Gastrocnemius medialis (tissue), 4 donors: ENCODE measurements around the gene LEMD1. TPM values are rescaled to one million over a fixed set of nuclear protein-coding genes. Genes with fewer than 3 reads are reported as not detected.

Source experiments
- ATAC-seq, 2 donors: fragments of 150-250 bp; one replicate each; pipeline ENCODE4 v1.9.1; 2016
- DNase-seq, 2 donors: peaks; one replicate each; pipeline ENCODE4 v3.0.0-alpha.2; 2019
- H3K27ac ChIP-seq, 4 donors: fragments of 200-600 bp; sonication (generic); 1 replicate in 1 of 4; 2 replicates in 3 of 4; pipeline ENCODE4 v1.5.1; 2016 to 2018; ENCODE audit warnings: mild to moderate bottlenecking in 2 of 4, moderate library complexity in 1 of 4
- H3K27me3 ChIP-seq, 3 donors: fragments of 200-600 bp; sonication (generic) in 2 of 3; 1 replicate in 1 of 3; 2 replicates in 2 of 3; pipeline versions ENCODE4 v1.5.1 to v1.6.0; 2016 to 2019; ENCODE audit warnings: mild to moderate bottlenecking in 1 of 3, moderate library complexity in 1 of 3
- H3K36me3 ChIP-seq, 2 donors: fragments of 200-600 bp; sonication (generic) in 1 of 2; one replicate each; pipeline ENCODE4 v1.5.1; 2017 to 2018
- H3K4me1 ChIP-seq, 2 donors: fragments of 200-600 bp; sonication (generic) in 1 of 2; one replicate each; pipeline ENCODE4 v1.5.1; 2016 to 2017; ENCODE audit warnings: mild to moderate bottlenecking in 2 of 2
- H3K4me3 ChIP-seq, 4 donors: fragments of 200-600 bp; sonication (generic) in 3 of 4; 1 replicate in 1 of 4; 2 replicates in 3 of 4; pipeline ENCODE4 v1.5.1; 2016 to 2019; ENCODE audit warnings: mild to moderate bottlenecking in 2 of 4
- H3K9me3 ChIP-seq, 3 donors: fragments of 200-600 bp; sonication (generic) in 2 of 3; 1 replicate in 1 of 3; 2 replicates in 2 of 3; pipeline ENCODE4 v1.5.1; 2016 to 2019
- CTCF ChIP-seq, 5 experiments: fragments of 450-650 bp in 3 of 5; fragments of 200-600 bp in 2 of 5; sonication (generic) in 2 of 5; IDR thresholded peaks in 4 of 5; conservative IDR thresholded peaks in 1 of 5; 1 replicate in 4 of 5; 2 replicates in 1 of 5; pipeline ENCODE4 v1.5.1; 2016 to 2019; ENCODE audit warnings: antibody characterized with exemption in 5 of 5, mild to moderate bottlenecking in 3 of 5, moderate library complexity in 3 of 5
- POLR2A ChIP-seq, 2 donors: fragments of 450-650 bp; IDR thresholded peaks; one replicate each; pipeline ENCODE4 v1.6.1; 2017; ENCODE audit warnings: antibody characterized with exemption in 2 of 2, mild to moderate bottlenecking in 2 of 2, moderate library complexity in 2 of 2
- in situ Hi-C, 4 donors: fragments of 200-750 bp; cut with MboI; loops; one replicate each; pipeline versions ENCODE4 v1.15.0 to v1.8.0; 2017; ENCODE audit warnings: low sequenced_read_pairs in 4 of 4
- intact Hi-C: fragments of 100-400 bp; cut with DNase I; formaldehyde crosslinking; loops from one replicate; pipeline ENCODE4 v1.15.1; 2023; ENCODE audit warnings: low total_unique reads
- total RNA-seq, 4 donors: library from RNA; depleted of rRNA; stranded (reverse); fragments of >200 nt; gene quantifications; one replicate each; pipeline versions ENCODE4 v1.1.0 to v1.2.3, GENCODE V29; 2016

The LEMD1 gene
- total RNA-seq, 4 donors from 2014 or later = not detected

GRCh38 chr1:205379056-205379455, 42.8 kb downstream of the LEMD1 start:
- in situ Hi-C loops = no loop called here
- Histone ChIP-seq H3K9me3 (no peaks in the 10 kb centered on the region), H3K36me3 (no peaks in the 10 kb centered on the region), H3K4me3 (no peak overlapping the region), H3K4me1 (no peaks in the 10 kb centered on the region), H3K27ac (no peak overlapping the region), H3K27me3 (peaks cover 13 to 24% (median 24%) of the 10 kb centered on the region in 3 donors)
- intact Hi-C loops = no loop called here
- no peak for TF ChIP-seq POLR2A (IDR thresholded peaks at IDR 0.05)
- no peak for TF ChIP-seq CTCF (IDR thresholded peaks at IDR 0.05 in 4 of 5, conservative IDR thresholded peaks at IDR 0.05 in 1 of 5)
- no peak for DNase-seq
- ATAC-seq = no peak

- H3K9me3 ChIP-seq = no peaks in the 10 kb centered on the region
- in situ Hi-C loops = no loop called here
- DNase-seq = no peak
- no peak overlapping the region for H3K4me3 ChIP-seq
- no peaks in the 10 kb centered on the region for H3K36me3 ChIP-seq
- intact Hi-C loops = no loop called here
- ATAC-seq = no peak
- TF ChIP-seq CTCF (IDR thresholded peaks at IDR 0.05 in 4 of 5, conservative IDR thresholded peaks at IDR 0.05 in 1 of 5) (no peak), POLR2A (IDR thresholded peaks at IDR 0.05) (no peak)
- peaks cover 13 to 28% (median 24%) of the 10 kb centered on the region in 3 donors for H3K27me3 ChIP-seq
- H3K4me1 ChIP-seq = no peaks in the 10 kb centered on the region
- no peak overlapping the region for H3K27ac ChIP-seq
These were observed 44.5 kb downstream of the LEMD1 start for GRCh38 chr1:205377355-205377754.

GRCh38 chr1:205376739-205377138, 45.1 kb downstream of the LEMD1 start:
- Histone ChIP-seq H3K4me1 (no peaks in the 10 kb centered on the region), H3K27me3 (peaks cover 13 to 28% (median 24%) of the 10 kb centered on the region in 3 donors), H3K27ac (no peak overlapping the region), H3K4me3 (no peak overlapping the region), H3K9me3 (no peaks in the 10 kb centered on the region), H3K36me3 (no peaks in the 10 kb centered on the region)
- in situ Hi-C loops = no loop called here
- TF ChIP-seq CTCF (IDR thresholded peaks at IDR 0.05 in 4 of 5, conservative IDR thresholded peaks at IDR 0.05 in 1 of 5) (no peak), POLR2A (IDR thresholded peaks at IDR 0.05) (no peak)
- ATAC-seq = no peak
- DNase-seq = no peak
- intact Hi-C loops = no loop called here

GRCh38 chr1:205375835-205376545, 45.9 kb downstream of the LEMD1 start:
- peaks cover 13 to 28% (median 24%) of the 10 kb centered on the region in 3 donors for H3K27me3 ChIP-seq
- DNase-seq (no peak), ATAC-seq (peak in 1 of 2 donors; percentile 23)
- H3K27ac ChIP-seq = no peak overlapping the region
- no peak overlapping the region for H3K4me3 ChIP-seq
- intact Hi-C loops = no loop called here
- in situ Hi-C loops = no loop called here
- no peaks in the 10 kb centered on the region for H3K9me3 ChIP-seq
- H3K4me1 ChIP-seq = no peaks in the 10 kb centered on the region
- no peaks in the 10 kb centered on the region for H3K36me3 ChIP-seq
- TF ChIP-seq CTCF (IDR thresholded peaks at IDR 0.05 in 4 of 5, conservative IDR thresholded peaks at IDR 0.05 in 1 of 5) (no peak), POLR2A (IDR thresholded peaks at IDR 0.05) (no peak)
